Muscle layer of duodenum (tissue), 2 donors: ENCODE results near the gene C1R.

Experiments
- H3K27ac ChIP-seq: one replicate; pipeline ENCODE4 v1.7.0; 2013; ENCODE audit warnings: mild to moderate bottlenecking, low read length
- H3K27me3 ChIP-seq: one replicate; pipeline ENCODE4 v1.7.0; 2013; ENCODE audit warnings: low read depth, mild to moderate bottlenecking, control low read depth, low read length
- H3K36me3 ChIP-seq, 2 donors: one replicate each; pipeline ENCODE4 v1.7.0; 2013; ENCODE audit warnings: low read length in 2 of 2, control low read depth in 1 of 2, mild to moderate bottlenecking in 1 of 2; ENCODE audit not compliant: insufficient read depth in 2 of 2, control insufficient read depth in 1 of 2
- H3K4me1 ChIP-seq, 2 donors: one replicate each; pipeline ENCODE4 v1.7.0; 2013; ENCODE audit warnings: low read length in 2 of 2, mild to moderate bottlenecking in 2 of 2, control low read depth in 1 of 2, moderate library complexity in 1 of 2; ENCODE audit not compliant: insufficient read depth in 2 of 2, control insufficient read depth in 1 of 2
- H3K4me3 ChIP-seq, 2 donors: one replicate each; pipeline ENCODE4 v1.7.0; 2013; ENCODE audit warnings: low read length in 2 of 2, low read depth in 1 of 2, mild to moderate bottlenecking in 1 of 2
- H3K9me3 ChIP-seq, 2 donors: one replicate each; pipeline ENCODE4 v1.7.0; 2013; ENCODE audit warnings: low read length in 2 of 2, control low read depth in 1 of 2, mild to moderate bottlenecking in 1 of 2; ENCODE audit not compliant: control insufficient read depth in 1 of 2
- donor health status: healthy.

C1R gene

DNA sequence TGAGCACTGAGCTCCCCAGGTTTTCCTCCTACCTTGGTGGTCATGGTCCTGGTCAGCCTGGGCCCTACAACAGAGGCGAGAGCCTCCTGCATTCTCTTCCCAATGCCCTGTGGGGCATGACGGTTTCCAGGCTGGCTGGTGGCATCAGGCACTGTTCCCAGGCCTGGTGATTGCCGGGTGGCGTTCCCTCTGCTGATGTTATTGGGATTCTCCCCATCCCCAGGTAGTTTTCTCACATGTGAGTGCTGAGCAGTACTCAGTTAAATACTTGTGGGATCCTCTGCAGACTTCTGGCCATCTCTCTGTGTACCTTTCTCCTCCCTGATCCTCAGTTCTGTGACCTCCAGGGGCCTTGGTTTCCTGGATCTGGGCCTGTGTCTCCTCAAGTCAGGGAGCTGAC is 15.8 kb downstream of the C1R start:
- H3K27ac ChIP-seq, result no peak overlapping the region
- no peaks in the 10 kb centered on the region for H3K27me3 ChIP-seq
- no peaks in the 10 kb centered on the region for H3K4me1 ChIP-seq
- H3K36me3 ChIP-seq, result peaks cover 6 to 9% of the 10 kb centered on the region in 2 donors
- H3K4me3 ChIP-seq, result no peak overlapping the region
- no peaks in the 10 kb centered on the region for H3K9me3 ChIP-seq

- H3K4me1 ChIP-seq, result no peaks in the 10 kb centered on the region
- H3K4me3 ChIP-seq, result no peak overlapping the region
- H3K27me3 ChIP-seq, result no peaks in the 10 kb centered on the region
- H3K27ac ChIP-seq, result no peak overlapping the region
- H3K9me3 ChIP-seq, result no peaks in the 10 kb centered on the region
- peaks cover 4 to 6% of the 10 kb centered on the region in 2 donors for H3K36me3 ChIP-seq
Observed at GRCh38 chr12:7075939-7076338, 16.3 kb downstream of the C1R start.

DNA sequence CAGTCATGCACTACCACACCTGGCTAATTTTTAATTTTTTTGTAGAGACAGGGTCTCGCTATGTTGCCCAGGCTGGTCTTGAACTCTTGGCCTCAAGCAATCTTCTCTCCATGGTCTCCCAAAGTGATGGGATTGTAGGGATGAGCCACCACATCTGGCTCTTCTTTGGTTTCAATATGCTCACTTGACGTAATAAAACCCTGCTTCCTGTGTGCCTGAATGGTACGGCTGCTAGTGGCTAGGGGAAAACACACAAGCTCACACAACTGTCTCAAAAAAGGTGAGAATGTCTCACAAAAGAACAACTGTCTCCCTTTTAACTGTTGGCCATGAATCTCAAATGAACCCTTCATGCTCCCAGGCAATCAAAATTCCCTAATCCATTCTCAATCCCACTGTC is 16.7 kb downstream of the C1R start:
- Histone ChIP-seq H3K4me3 (no peak overlapping the region), H3K9me3 (no peaks in the 10 kb centered on the region), H3K4me1 (no peaks in the 10 kb centered on the region), H3K27ac (no peak overlapping the region), H3K27me3 (no peaks in the 10 kb centered on the region), H3K36me3 (peaks cover 1 to 6% of the 10 kb centered on the region in 2 donors)

DNA sequence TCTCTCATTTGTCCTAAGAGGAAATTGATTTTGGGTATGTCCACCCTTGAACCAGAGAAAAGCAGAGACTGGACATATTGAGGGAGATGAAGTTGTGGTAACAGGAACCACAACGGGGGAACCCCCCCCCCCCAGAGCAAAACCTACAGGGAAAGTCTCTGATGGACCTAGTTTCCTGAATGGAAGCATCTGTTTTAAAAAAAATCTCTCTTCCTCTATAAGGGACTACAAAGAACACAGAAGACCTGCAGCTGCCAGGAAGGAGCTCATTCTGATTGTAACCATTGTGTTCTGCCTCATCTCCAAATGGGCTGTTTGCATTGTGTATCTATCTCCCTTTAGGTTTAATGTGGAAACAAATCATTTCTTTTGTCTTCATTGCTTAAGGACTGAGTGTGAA is 18.3 kb downstream of the C1R start:
- no peaks in the 10 kb centered on the region for H3K9me3 ChIP-seq
- H3K4me1 ChIP-seq, result no peaks in the 10 kb centered on the region
- H3K27me3 ChIP-seq, result no peaks in the 10 kb centered on the region
- no peak overlapping the region for H3K4me3 ChIP-seq
- no peak overlapping the region for H3K27ac ChIP-seq
- peaks cover 3 to 16% of the 10 kb centered on the region in 2 donors for H3K36me3 ChIP-seq

DNA sequence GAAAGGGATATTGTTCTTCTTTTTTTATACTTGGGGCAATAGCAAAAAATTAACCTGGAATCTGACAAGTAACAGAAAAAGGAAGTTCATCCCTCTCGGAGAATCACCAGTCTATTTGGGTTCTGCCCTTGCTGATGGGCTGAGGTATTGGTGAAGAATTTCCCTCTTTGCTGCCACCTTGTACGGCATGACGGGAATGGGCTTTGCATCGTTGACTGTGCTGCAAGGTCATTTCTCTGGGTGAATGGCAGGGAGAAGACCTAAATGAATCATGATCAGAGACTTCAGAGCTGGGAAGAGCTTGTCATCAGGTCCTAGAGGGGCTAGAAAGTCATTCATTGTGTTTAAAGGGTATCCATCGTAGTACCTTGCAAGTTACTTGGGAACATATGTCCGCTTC is 19.7 kb downstream of the C1R start:
- H3K9me3 ChIP-seq, result no peaks in the 10 kb centered on the region
- no peaks in the 10 kb centered on the region for H3K27me3 ChIP-seq
- H3K27ac ChIP-seq, result no peak overlapping the region
- H3K36me3 ChIP-seq, result peaks cover 8 to 24% of the 10 kb centered on the region in 2 donors
- no peak overlapping the region for H3K4me3 ChIP-seq
- H3K4me1 ChIP-seq, result no peaks in the 10 kb centered on the region

DNA sequence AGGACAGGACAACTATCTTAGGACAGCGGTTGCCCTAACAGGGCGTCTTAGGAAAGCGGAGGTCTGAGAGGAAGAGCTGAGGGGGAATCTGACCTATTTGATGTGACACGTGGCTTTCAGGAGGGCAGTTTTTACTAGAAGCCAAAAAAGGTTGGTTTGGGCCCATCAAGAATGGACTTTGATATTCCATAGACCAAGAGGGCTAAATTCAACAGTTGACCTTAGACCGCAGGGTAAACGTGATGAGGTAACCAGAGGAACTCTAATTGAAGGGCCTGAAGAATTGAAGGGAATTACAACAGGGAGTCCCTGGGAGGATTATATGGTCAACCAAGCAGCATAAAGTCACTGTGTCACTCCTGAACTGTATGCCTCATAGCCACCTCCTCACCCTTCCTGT is 20.2 kb downstream of the C1R start:
- Histone ChIP-seq H3K4me1 (no peaks in the 10 kb centered on the region), H3K9me3 (no peaks in the 10 kb centered on the region), H3K36me3 (peaks cover 13 to 29% of the 10 kb centered on the region in 2 donors), H3K27ac (no peak overlapping the region), H3K4me3 (no peak overlapping the region), H3K27me3 (no peaks in the 10 kb centered on the region)

- H3K27me3 ChIP-seq, result no peaks in the 10 kb centered on the region
- no peak overlapping the region for H3K27ac ChIP-seq
- H3K9me3 ChIP-seq, result no peaks in the 10 kb centered on the region
- H3K4me3 ChIP-seq, result no peak overlapping the region
- peaks cover 29 to 52% of the 10 kb centered on the region in 2 donors for H3K36me3 ChIP-seq
- H3K4me1 ChIP-seq, result no peaks in the 10 kb centered on the region
Observed at GRCh38 chr12:7069386-7069785, 22.9 kb downstream of the C1R start.

- H3K27me3 ChIP-seq, result no peaks in the 10 kb centered on the region
- H3K9me3 ChIP-seq, result no peaks in the 10 kb centered on the region
- H3K4me1 ChIP-seq, result no peaks in the 10 kb centered on the region
- H3K36me3 ChIP-seq, result peaks cover 29 to 52% of the 10 kb centered on the region in 2 donors
- H3K27ac ChIP-seq, result no peak overlapping the region
- no peak overlapping the region for H3K4me3 ChIP-seq
Observed at GRCh38 chr12:7068994-7069346, 23.3 kb downstream of the C1R start.

DNA sequence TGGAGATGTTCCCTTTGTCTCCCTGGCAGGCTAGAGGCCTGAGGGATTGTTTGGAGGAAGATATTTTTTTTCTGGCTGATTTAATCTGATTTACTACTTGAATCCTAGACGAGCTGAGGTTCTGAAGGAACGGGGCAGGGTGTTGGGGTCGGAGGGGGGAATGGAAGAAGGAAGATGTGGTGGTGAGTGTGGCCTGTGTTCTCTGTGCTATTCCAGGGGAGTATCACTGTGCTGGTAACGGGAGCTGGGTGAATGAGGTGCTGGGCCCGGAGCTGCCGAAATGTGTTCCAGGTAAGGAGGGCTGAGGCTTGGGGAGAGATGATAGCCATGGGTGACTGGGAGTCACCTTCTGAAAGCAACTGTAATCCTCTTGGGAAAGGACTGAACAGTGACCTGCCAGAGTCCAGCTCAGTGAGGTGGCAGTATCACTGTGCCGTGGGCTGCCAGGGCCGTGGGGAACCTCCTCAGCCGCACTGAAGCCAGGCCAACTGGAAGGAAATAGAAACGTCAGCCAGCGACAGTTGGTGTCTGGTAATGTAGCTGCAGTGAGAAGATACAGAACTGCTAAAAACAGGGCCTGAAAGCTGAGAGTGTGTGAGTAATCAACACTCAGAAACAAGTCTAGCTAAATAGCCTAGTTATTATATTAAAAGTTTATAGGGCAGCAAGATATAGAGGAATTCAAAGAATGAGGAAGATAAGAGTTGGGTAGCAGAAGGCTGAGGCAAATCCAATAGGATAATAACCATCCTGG is 23.8 kb downstream of the C1R start:
- peaks cover 29 to 54% of the 10 kb centered on the region in 2 donors for H3K36me3 ChIP-seq
- H3K27me3 ChIP-seq, result no peaks in the 10 kb centered on the region

DNA sequence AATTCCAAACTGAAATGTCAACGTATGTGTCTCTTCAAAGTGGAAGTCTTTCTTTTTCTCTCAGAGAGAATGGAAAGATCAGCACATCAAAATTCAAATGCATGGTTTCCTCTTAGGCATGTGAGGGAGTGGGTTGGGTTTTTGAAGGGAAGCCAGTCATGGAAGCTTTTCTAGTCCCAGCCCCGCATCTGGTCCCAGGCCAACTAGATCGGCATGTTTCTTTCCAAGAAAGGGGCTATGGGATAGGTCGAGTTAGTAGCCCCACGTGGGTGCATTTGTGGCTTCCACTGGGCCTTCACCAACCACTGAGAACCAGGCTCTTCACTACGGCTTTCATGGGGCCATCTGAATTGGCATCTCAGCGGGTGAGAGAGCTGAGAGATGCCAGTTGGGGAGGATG is 25.1 kb downstream of the C1R start:
- H3K4me3 ChIP-seq, result no peak overlapping the region
- H3K27ac ChIP-seq, result no peak overlapping the region
- peaks cover 29 to 55% of the 10 kb centered on the region in 2 donors for H3K36me3 ChIP-seq
- peaks cover 0 to 9% of the 10 kb centered on the region in 2 donors for H3K4me1 ChIP-seq
- H3K9me3 ChIP-seq, result no peaks in the 10 kb centered on the region
- H3K27me3 ChIP-seq, result no peaks in the 10 kb centered on the region

More for the DNA sequence above, 23.8 kb downstream of the C1R start:
- Histone ChIP-seq H3K4me3 (no peak overlapping the region), H3K9me3 (no peaks in the 10 kb centered on the region), H3K27ac (no peak overlapping the region), H3K4me1 (peaks cover 0 to 3% of the 10 kb centered on the region in 2 donors)

GRCh38 chr12:7066596-7066995 is 25.6 kb downstream of the C1R start:
- no peak overlapping the region for H3K4me3 ChIP-seq

DNA sequence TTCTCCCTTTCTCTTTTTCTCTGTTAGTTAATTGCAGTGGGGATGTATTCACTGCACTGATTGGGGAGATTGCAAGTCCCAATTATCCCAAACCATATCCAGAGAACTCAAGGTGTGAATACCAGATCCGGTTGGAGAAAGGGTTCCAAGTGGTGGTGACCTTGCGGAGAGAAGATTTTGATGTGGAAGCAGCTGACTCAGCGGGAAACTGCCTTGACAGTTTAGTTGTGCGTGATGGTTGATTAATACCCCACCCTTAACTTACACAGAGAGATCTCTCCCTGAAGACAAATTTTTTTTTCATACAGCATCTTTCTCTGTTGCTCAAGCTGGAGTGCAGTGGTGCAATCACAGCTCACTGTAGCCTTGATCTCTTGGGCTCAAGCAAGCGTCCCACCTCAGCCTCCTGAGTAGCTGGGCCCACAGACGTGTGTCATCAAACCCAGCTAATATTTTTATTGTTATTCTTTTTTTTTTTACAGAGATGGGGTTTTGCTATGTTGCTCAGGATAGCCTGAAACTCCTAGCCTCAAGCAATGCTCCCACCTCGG is 27.1 kb downstream of the C1R start:
- Histone ChIP-seq H3K4me3 (no peak overlapping the region), H3K36me3 (peaks cover 26 to 52% of the 10 kb centered on the region in 2 donors), H3K27me3 (no peaks in the 10 kb centered on the region), H3K27ac (no peak overlapping the region), H3K4me1 (peaks cover 0 to 10% of the 10 kb centered on the region in 2 donors), H3K9me3 (no peaks in the 10 kb centered on the region)

More at GRCh38 chr12:7066596-7066995, 25.6 kb downstream of the C1R start:
- Histone ChIP-seq H3K27me3 (no peaks in the 10 kb centered on the region), H3K36me3 (peaks cover 29 to 55% of the 10 kb centered on the region in 2 donors), H3K27ac (no peak overlapping the region), H3K4me1 (peaks cover 0 to 10% of the 10 kb centered on the region in 2 donors), H3K9me3 (no peaks in the 10 kb centered on the region)
